GM19468 (cell line): ENCODE measurements around the gene SLC15A4.
"Not testable (repeated sequence)": the region's sequence is repeated elsewhere in the genome, so short reads cannot be mapped to it uniquely, and the experiment has no call there.

Source experiments
- ATAC-seq: cut with Tn5 transposase; IDR thresholded peaks from one replicate; pipeline ENCODE4 v1.9.1; 2021; ENCODE audit warnings: mild to moderate bottlenecking, moderate library complexity, moderate number of reproducible peaks; ENCODE audit not compliant: unreplicated experiment; ENCODE audit errors: extremely low read depth

SLC15A4 gene

DNA sequence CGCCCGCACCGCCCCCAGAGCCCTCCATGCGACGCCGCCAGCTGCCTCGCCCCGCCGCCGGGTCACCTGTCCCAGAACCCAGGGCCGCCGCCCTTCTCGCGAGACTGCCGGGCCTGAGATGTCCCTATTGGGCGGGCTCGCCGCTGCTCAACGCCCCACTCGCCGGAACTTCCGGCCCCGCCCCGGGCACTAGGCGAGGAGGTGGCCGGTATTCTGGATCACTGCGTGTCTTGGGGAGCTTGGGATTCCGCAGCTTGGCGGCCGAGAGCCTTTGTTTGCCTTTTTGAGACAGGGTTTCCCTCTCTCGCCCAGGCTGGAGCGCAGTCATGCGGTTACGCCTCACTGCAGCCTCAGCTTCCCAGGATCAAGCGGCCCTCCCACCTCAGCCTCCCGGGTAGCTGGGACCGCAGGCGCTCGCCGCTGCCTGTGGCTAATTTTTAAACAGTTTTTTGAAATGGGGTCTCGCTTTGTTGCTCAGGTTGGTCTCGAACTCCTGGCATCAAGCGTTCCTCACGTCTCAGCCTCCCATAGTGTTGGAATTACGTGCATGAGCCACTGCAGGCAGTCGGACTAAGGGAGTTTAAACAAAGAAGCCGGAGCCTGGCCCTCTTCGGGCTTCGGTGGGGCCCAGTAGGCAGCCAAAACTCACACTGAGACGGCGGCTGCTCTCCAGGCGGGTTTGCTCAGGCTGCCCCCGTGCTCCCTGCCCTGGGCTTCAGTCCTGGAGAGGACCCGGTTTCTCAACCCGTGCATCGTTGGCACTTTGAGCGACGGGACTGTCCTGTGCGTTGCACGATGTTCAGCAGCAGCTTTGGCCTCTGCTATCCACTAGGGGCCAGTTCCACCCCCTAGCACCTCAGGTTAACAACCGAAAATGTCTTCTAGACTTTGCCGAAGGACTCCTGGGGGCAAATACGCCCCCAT lies at the start of gene SLC15A4:
Gene SLC15A4, minus strand, starts transcription at position 43 of the 924 bp plus-strand sequence. Its CDS starts 15 bp downstream, at position 28.
- ATAC-seq: peak; percentile 66

DNA sequence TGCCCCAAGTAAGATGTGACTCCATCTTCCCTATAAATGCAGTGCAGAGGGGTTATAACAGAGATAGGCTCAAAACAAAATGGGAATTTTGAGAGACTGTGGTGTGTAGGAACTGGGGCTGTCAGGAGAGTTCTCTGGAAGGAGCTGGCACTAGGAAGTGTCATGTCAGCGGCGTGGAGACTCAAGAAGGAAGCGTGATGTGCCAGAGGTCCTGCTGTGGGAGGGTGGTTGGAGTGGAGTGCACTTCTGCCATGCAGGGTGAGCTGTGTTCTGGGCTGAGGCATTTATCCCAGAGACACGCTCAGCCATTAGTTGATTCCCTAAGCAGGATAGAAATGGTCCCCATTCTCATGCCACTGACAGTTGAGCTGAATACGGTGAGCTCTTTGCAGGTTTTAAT lies 48.5 kb upstream of the SLC15A4 start:
- ATAC-seq: no peak

DNA sequence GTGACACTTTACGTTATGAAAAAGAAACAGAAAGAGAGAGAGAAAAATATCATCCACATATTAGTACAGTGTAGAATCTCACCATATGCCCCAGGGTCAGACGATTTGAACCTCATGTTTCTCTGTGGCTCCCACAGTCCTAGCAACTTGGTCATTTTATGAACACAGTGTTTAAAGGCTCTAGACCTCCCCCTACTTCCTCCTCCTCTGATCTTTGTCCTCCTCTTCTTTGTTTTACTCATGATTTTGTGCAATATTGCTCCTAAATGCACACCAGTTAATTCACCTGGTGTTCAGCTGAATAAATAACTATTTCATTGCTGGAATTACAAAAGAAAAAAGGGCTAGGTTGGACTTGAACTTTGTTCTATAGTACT lies 47.7 kb upstream of the SLC15A4 start:
- ATAC-seq: no peak

DNA sequence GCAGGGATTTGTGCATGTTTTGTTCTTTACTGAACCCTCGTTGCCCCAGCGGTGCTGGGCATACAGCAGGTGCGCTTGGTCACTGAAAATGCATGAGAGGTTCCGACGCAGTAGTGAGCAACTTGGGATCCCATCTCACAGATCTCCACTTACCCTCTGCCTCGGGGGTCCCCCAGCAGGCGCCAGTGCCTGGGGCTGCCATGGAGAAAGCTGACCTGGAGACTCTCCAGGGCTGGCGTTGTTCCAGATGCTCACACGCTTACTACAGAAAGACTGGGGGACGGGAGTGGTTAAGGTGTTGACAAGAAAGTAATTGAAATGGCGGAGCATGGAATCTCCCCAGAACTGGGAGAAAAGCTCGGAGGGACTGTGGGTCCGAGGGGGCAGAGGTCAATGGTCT lies 43.7 kb upstream of the SLC15A4 start:
- no peak for ATAC-seq

DNA sequence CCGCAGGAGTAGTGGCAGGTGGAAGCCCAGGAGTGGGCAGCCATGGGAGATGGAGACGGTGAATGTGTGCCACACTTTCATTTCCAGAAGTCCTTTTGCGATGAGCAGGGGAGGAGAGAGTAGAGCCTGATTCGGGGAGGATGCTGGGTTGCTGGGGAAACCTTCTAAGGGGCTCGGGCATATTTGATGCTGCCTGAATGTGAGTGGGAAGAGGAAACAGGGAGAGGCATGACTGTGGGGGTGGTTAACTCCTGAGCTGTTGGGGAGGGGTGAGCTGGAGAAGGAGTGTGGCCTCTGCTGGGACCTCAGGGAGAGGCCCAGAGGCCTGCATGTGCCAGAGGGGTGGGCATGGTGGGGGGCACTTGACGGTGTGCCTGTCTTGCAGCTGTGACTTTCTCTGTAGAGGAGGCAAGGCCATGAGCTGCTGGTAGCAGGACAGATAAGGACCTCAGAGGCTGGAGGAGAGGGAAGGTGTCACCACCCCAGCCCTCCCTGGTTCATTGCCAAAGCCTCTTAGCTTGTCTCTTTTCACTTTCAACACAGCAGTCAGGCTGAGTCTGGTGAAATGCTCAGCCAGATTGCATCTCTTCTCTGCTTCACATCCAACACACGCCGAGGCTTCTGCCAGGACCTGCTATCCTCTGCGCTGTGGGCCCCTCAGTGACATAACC lies 40.9 kb upstream of the SLC15A4 start:
- no peak for ATAC-seq

DNA sequence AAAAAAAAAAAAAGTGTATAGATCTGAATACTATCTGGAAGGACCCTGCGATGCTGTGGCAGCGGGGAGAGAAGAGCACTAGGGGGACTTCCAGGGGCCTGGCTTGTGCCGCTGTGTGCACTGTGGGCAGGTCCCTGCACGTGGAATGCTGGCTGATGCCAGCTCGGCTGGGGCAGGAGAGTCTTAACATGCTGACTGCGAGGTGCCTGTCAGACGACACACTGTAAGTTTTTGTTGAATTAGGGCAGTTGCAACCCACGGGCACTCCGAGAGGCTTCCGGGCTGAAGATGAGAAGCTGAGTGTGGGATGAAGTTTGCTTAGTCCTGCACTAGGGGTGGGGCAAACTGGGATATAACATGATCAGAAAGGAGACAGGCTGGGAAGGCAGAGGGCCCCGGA lies 40.2 kb upstream of the SLC15A4 start:
- no peak for ATAC-seq

DNA sequence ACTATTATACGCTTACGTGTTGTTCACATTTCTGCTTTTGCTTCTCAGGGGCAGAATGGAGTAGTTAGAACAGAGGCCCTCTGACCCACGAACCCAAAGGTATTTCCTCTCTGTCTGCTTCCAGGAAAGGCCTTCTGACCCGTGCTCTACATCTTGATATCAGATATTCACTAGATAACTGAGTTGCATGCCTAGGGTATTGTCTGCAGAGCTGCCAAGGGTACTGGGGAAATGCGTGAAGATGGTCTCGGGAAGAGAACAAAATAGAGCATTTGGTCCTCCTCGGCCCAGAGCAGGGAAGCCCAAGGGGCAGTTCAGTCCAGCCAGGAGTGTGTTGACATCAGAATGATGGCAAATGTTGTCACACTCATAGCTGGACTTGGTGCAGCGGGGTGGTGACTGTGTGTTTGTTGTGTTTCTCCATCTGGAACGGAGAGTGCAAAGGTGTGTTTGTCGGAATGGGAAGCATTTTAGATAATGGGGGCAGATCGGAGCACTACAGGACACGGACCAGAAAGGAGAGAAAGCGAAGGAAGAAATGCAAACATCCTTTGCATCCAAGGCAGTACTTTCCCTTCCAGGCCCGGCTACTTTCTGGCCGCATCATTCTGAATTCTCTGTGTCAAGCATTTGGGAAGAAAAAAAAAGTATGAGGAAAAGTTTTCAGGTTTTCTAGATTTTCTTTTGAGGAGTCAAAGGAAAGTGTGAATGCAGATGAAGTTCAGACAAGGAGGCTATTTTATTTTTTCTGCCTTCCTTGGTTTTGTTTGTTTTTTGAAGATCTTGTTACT lies 37.7 kb upstream of the SLC15A4 start:
- ATAC-seq: no peak

DNA sequence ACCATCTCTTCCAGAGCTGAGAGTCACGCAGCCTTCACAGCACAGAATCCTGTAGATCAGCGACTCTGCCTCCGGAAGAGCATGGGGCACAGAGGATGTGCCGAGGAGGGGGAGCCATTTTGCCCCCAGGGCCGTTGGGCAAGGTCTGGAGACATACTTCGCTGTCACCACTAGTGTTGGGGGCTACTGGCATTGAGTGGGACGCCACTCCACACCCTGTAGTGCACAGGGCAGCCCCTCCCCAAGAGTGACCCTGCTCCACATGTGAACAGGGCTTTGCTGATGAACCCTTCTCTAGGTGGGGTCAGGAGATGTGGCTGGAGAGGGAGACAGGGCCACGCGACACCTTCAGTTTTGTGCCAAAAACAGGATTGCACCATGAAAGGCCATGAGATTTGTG lies 35.6 kb upstream of the SLC15A4 start:
- no peak for ATAC-seq

DNA sequence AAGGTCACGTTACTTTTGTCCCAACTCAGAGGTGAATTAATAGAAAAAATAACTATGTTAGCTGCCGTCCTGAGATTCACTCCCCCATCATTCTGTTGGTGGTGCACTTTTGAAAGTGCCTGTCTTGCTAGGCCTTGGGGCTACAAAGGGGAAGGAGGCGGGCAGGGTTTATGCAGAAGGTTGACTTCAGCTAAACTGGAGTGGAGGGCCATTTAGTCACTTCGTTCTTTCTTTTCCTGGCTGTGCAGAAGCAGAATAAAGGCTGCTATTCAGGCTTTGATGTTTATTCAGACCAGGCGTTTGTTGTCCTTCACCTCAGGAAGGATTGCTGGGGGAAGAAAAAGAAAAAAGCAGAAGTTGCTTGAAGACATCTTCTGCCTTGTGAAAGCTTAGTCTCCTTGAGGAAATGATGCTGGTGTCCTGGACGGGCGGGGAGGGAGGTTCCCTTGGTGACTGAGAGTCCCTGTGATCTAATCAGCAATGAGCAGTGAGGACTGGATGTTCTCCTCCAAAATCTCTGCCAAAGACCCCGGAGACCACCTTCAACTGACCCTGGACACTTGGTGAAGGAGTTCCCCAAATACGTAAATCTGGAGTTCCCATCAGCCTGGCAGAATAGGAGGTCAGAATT lies 33.5 kb upstream of the SLC15A4 start:
- ATAC-seq: no peak

DNA sequence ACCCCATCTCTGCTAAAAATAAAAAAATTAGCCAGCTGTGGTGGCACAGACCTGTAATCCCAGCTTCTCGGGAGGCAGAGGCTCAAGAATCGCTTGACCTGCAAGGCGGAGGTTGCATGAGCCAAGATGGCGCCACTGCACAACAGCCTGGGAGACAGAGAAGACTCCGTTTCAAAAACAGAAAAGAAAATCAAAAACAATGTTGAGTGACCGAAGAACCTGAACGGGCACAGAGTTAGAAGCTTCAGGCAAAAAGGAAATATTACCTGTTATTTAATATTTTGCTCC lies 33.0 kb upstream of the SLC15A4 start:
- ATAC-seq: no peak

DNA sequence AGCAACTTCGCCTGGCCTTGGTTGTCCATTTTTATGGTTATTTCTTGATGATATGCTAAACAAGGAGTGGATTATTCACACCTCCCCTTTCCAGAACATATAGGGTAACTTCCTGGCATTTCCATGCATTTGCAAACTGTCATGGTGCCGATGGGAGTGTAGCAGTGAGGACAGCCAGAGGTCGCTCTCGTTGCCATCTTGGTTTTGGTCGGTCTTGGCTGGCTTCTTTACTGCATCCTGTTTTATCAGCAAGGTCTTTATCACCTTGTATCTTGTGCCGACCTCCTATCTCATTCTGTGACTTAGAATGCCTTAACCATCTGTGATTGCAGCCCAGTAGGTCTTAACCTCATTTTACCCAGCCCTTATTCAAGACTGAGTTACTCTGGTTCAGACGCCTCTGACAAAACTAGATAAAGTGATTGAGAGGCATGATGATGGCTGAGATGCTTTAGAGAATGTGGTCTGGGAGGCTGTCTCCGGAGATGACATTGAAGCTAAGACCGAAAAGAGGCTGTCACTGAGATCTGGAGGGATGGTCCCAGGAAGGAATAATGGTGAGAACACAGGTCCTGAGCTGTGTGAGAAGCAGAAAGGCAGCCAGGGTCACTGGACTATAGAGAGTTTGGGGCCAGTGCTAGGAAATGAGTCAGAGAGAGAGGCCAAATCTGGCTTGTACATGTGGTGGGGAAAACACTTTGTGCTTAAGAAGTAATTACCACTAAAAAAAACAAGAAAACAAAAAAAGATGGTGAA lies 32.5 kb upstream of the SLC15A4 start:
- ATAC-seq: no peak

DNA sequence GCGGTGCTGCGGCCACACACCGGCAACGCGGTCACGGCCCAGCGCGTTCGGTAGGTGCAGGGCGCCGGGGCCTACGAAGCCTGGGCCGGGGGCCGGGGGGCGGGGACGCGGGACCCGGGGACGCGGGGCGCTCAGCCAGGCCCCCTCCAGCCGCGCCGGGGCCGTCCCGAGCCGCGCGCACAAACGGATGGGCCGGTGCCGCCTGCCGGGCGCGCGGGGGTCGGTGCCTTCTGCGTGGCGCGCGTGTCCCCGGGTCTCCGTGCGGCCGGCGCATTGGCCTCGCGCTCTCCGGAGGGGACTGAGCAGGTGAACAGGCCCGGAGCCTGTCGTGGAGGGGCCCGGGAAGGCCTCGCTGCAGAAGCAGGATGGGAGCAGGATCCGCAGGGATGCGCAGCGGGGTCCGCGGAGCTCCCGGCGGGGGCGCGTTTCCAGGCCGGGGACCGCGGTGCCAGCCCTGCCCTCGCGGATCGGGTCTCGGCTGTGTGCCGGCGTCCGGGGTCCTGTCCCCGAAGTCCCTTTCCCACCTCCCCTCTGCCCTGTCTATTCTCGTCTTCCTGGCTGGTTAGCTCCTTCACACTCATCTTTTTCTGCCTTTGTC lies 29.9 kb upstream of the SLC15A4 start:
- ATAC-seq: no peak

DNA sequence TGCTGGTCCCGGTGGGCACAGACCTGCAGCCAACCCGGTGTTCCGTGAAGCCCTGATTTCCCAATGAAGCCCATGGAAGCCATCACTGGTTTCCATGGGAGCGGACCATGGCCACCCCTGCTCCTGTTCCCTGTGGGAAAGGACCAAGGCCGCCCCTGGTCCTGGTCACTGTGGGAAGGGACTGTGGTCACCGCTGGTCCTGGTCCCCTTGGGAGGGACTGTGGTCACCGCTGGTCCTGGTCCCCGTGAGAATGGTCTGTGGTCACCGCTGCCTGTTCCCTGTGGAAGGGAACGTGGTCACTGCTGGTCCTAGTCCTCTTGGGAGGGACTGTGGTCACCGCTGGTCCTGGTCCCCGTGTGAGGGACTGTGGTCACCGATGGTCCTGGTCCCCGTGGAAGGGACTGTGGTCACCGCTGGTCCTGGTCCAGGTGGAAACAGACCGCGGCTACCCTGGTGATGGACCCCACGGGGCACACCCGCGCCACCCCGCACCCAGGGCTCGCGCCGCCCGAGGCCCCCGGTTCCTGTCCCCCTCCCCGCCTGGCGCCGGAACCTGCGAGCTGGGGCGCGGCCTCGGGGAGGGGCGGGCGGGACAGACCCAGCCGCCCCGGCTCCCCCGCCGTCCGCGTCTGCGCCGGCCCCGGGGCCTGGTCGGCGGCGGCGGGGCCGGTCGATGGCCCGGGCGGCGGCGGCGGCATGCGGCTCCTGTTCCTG lies 29.3 kb upstream of the SLC15A4 start, which contains the start of gene GLT1D1:
Gene GLT1D1, plus strand, starts transcription at position 594 of the 715 bp plus-strand sequence. Its CDS starts 104 bp downstream, at position 698.
- no peak for ATAC-seq

DNA sequence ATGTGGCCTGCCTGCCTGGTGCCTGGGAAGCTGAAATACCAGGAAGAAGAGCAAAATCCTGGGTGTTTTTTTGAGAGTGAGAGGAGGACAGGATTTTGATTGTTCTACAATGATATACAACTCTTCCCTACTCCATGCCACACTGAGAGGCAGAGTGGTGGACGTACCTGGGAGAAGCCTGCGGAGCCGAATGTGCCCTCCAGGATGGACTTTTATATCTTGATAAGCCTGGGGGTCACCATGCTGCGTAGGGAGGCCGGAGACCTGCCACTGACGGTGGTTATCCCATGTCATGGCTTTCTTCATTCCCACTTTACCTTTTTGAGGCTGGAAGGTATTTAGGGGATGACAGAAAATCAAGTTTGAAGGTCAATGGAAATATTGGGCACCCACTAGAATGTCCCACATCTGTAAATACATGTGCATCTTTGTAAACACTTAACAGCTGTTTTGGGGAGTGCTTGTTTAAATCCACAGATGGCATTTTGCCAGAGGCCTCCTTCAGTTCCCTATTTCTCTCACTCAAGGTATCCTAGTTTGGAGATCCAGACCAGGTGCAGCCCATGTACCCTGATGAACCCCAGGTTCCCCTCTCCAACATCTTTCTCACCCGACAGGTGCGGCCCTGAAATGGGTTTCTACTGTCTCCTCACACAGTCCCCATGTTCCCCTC lies 28.4 kb upstream of the SLC15A4 start:
- no peak for ATAC-seq

DNA sequence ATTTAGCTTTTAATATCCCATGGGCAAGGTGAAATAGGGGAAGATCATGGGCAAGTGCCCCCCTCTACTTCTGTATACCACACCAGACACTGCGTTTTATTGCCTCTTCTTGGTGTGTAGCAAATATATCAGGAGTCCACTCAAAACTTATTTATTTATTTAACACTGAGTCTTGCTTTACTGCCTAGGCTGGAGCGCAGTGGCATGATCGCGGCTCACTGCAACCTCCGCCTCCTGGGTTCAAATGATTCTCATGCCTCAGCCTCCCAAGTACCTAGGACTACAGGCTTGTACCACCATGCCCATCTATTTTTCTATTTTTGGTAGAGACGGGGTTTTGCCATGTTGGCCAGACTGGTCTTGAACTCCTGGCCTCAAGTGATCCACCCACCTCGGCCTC lies 27.7 kb upstream of the SLC15A4 start:
- ATAC-seq: not testable (repeated sequence)

DNA sequence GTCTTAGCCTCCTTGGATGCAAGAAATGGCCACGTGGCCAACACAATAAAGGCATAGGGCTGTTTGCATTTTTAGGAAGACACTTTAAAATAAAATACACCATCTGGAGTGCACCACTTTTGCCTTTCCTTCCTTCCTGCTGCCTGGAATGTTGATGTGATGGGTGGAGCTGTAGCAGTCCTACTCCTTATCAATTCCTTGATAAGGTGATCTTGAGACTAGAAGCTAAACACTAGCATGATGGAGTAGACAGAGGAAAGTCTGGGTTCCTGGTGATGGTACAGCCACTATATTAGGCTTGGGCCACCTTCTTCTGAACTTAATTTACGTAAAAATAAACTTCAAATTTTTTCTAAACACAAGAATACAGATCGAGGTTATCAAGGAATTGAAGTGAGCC lies 26.6 kb upstream of the SLC15A4 start:
- ATAC-seq: no peak

DNA sequence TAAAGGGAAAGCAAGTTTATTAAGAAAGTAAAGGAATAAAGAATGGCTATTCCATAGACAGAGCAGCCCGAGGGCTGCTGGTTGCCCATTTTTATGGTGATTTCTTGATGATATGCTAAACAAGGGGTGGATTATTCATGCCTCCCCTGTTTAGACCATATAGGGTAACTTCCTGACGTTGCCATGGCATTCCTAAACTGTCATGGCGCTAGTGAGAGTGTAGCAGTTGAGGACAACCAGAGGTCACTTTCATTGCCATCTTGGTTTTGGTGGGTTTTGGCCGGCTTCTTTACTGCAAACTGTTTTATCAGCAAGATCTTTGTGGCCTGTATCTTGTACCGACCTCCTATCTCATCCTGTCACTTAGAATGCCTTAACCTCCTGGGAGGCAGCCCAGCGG lies 26.0 kb upstream of the SLC15A4 start:
- ATAC-seq: not testable (repeated sequence)

DNA sequence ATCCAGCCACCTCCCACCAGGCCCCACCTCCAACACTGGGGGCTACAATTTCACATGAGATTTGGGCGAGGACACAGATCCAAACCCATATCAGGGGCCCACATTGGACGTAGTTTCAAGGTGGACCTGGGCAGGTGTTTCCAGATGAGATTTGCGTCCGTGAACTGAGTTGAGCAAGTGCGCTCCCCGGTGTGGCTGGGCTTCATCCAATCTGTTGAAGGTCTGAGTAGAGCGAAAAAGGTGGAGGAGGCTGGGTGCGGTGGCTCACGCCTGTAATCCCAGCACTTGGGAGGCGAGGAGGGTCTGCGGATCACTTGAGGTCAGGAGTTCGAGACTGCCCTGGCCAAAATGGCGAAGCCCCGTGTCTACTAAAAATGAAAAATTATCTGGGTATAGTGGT lies 24.6 kb upstream of the SLC15A4 start:
- no peak for ATAC-seq
